Measurements from ENCODE around the gene MMP17. TPM values are rescaled to one million over a fixed set of nuclear protein-coding genes. Genes with fewer than 3 reads are reported as not detected.

The MMP17 gene
- total and polyA plus RNA-seq, 2 donors (not counting 3 experiments of a cell fraction or from before 2014, with no cell fraction given): 3.6 to 10.8 TPM

DNA sequence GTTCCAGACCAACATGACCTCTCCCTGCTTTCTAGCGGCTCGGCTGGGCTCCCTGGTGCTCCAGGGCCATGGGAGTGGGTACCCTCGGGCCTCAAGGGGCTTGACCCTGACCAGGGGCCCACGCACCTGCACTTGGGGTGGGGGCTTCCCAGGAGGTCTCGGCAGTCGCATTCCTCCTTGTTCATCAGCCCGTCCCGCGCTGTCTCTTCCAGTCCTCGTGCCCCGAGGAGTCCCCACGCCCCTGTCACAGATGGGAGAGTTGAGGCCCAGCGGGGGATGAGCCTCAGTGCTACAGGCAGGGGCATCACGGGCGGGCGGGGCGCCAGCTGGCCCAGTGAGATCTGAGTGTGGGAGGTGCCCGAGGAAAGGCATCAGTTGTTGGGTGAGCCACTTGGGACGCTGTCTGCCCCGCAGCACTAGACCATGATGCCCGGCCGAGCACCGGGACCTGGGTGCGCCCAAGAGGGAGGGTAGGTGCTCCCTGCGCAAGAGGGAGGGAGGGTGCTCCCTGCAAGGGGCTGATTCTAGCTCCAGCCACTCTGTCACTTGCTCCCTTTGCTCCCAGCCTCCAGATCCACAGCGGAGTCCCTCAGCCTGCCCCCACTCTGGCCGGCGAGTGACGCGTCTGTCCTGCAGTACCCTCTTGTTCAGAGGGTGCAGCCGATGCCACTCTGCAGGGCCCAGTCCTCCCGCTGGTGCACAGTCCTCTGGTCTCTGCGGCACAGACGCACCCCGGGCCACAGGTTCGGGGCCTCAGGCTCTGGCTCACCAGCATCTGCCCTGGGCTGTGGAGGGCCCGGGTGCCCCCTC lies 23.8 kb downstream of the MMP17 start:
- H3K4me3 ChIP-seq (replicated peaks in 1 of 3; ENCODE audit: insufficient read depth in 1 of 3, low read depth in 1 of 3, low read length in 3 of 3): no peak overlapping the region
- H2AFZ ChIP-seq (ENCODE audit: low read depth, low read length): no peak overlapping the region
- FAIRE-seq (no peak), DNase-seq (ENCODE audit: low read depth, low spot score) (no peak)
- TF ChIP-seq EZH2 (IDR thresholded peaks at IDR 0.05; ENCODE audit: borderline replicate concordance, low read depth, low read length, severe bottlenecking): no peak
- TF ChIP-seq FOS (IDR thresholded peaks at IDR 0.05; ENCODE audit: borderline replicate concordance, insufficient read depth, low read length): no peak
- no peak for TF ChIP-seq MYC (IDR thresholded peaks at IDR 0.05; ENCODE audit: low read depth, low read length)
- no peak for TF ChIP-seq POLR2A (IDR thresholded peaks at IDR 0.05; ENCODE audit: low read depth, low read length)
- TF ChIP-seq JUN (IDR thresholded peaks at IDR 0.05; ENCODE audit: borderline replicate concordance, insufficient read depth, insufficient read length, low read depth): no peak
- TF ChIP-seq, protein P1, sequence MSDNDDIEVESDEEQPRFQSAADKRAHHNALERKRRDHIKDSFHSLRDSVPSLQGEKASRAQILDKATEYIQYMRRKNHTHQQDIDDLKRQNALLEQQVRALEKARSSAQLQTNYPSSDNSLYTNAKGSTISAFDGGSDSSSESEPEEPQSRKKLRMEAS (IDR thresholded peaks at IDR 0.05; ENCODE audit: insufficient read depth, insufficient read length): no peak
- no peak for TF ChIP-seq GATA2 (IDR thresholded peaks at IDR 0.05; ENCODE audit: insufficient read depth, insufficient read length, low read depth, low read length)
- TF ChIP-seq, protein P2, sequence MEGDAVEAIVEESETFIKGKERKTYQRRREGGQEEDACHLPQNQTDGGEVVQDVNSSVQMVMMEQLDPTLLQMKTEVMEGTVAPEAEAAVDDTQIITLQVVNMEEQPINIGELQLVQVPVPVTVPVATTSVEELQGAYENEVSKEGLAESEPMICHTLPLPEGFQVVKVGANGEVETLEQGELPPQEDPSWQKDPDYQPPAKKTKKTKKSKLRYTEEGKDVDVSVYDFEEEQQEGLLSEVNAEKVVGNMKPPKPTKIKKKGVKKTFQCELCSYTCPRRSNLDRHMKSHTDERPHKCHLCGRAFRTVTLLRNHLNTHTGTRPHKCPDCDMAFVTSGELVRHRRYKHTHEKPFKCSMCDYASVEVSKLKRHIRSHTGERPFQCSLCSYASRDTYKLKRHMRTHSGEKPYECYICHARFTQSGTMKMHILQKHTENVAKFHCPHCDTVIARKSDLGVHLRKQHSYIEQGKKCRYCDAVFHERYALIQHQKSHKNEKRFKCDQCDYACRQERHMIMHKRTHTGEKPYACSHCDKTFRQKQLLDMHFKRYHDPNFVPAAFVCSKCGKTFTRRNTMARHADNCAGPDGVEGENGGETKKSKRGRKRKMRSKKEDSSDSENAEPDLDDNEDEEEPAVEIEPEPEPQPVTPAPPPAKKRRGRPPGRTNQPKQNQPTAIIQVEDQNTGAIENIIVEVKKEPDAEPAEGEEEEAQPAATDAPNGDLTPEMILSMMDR (IDR thresholded peaks at IDR 0.05; ENCODE audit: extremely low read depth in 1 of 2, insufficient read depth in 1 of 2, low read depth in 1 of 2, low read length in 2 of 2): no peak
- TF ChIP-seq POLR2AphosphoS5 (IDR thresholded peaks at IDR 0.05; ENCODE audit: insufficient read depth, low read depth, low read length): no peak
- H4K20me1 ChIP-seq (replicated peaks; ENCODE audit: control insufficient read depth, extremely low read depth, insufficient read depth, low read length): no peaks in the 10 kb centered on the region
- H3K79me2 ChIP-seq (ENCODE audit: control insufficient read depth, insufficient read depth, low read length): no peaks in the 10 kb centered on the region
- no peaks in the 10 kb centered on the region for H3K9me3 ChIP-seq (replicated peaks; ENCODE audit: control insufficient read depth, insufficient read depth, low read length)
- no peaks in the 10 kb centered on the region for H3K9me1 ChIP-seq (replicated peaks; ENCODE audit: control insufficient read depth, extremely low read depth, insufficient read depth, low read length)
- H3K27ac ChIP-seq (ENCODE audit: insufficient read depth, low read depth, low read length): no peak overlapping the region
- H3K4me1 ChIP-seq (ENCODE audit: control insufficient read depth, extremely low read depth, insufficient read depth, low read length): no peaks in the 10 kb centered on the region
- no peak overlapping the region for H3K4me2 ChIP-seq (ENCODE audit: insufficient read depth, low read length)
- H3K27me3 ChIP-seq (ENCODE audit: control insufficient read depth in 2 of 2, insufficient read depth in 2 of 2, low read length in 2 of 2): no peaks in the 10 kb centered on the region
- CTCF ChIA-PET: interaction anchor here (0.5 to 1.0 kb wide), 12 partner anchors 16 to 708 kb away, joined by 3 to 8 read pairs (median 4); no protein-coding TSS in a partner anchor
- POLR2A ChIA-PET: no interaction called here
- no TSS peak for BruUV-seq (replicated peaks)
- intact Hi-C loops (cut with micrococcal nuclease) (loop anchor here (1.0 kb wide), 2 partner anchors 97 to 149 kb away; partner anchors contain the start of gene EP400), dilution Hi-C loops (cut with MboI; ENCODE audit: extremely low pct_ligation_motif_present, low sequenced_read_pairs) (no loop called here)
- H3K9ac ChIP-seq (replicated peaks; ENCODE audit: extremely low read depth, insufficient read depth, low read length): no peak overlapping the region
- H3K36me3 ChIP-seq (ENCODE audit: control insufficient read depth in 2 of 2, extremely low read depth in 1 of 2, insufficient read depth in 2 of 2, low read length in 2 of 2): no peaks in the 10 kb centered on the region
